ENCODE data around the gene ADCYAP1R1.

DNA sequence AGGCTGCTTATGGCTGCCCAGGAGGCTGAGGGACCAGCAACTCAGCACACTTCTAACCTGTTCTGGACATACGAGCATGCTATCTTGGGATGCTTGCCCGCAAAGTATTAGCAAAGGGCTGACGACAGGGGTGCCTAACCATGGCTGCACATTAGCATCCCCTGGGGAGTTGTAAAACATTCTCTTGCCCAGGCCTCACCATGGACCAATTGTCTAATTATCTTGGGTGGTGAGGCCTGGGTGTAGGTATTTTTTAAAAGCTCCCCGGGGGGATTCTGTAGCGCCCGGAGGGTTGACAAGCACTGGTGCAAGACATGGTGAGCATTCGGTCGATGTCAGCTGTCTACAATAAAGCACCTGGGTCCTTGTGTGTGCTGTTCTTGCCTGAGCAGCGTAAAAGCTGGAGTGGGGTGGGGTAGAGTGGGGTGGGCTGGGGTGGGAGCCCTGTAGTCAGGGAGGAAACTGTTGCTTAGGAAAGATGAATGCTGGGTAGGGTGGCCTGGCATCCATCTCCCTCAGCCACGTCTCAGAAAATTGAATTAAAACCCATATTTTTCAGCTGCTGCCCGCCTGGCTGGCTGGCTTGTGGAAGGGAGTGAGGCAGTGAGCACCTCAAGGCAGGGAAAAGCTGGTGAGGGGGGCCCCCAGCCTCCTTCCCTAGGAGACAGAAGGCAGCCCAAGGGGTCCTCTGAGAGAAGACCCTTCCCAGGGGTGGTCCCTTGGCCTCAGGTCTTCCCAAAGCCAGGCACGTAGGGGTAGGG is 2.9 kb upstream of the ADCYAP1R1 start:
- TF ChIP-seq POLR2A (IDR thresholded peaks at IDR 0.05), result no peak
- TF ChIP-seq, protein P1, sequence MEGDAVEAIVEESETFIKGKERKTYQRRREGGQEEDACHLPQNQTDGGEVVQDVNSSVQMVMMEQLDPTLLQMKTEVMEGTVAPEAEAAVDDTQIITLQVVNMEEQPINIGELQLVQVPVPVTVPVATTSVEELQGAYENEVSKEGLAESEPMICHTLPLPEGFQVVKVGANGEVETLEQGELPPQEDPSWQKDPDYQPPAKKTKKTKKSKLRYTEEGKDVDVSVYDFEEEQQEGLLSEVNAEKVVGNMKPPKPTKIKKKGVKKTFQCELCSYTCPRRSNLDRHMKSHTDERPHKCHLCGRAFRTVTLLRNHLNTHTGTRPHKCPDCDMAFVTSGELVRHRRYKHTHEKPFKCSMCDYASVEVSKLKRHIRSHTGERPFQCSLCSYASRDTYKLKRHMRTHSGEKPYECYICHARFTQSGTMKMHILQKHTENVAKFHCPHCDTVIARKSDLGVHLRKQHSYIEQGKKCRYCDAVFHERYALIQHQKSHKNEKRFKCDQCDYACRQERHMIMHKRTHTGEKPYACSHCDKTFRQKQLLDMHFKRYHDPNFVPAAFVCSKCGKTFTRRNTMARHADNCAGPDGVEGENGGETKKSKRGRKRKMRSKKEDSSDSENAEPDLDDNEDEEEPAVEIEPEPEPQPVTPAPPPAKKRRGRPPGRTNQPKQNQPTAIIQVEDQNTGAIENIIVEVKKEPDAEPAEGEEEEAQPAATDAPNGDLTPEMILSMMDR (IDR thresholded peaks at IDR 0.05), result no peak

Data from right lobe of liver (tissue), 4 donors.